Testis (tissue), 2 donors: ENCODE measurements around the gene TMEM178B.
"Not testable (repeated sequence)": the region's sequence is repeated elsewhere in the genome, so short reads cannot be mapped to it uniquely, and the experiment has no call there.

ENCODE experiments used
- CTCF ChIP-seq, 3 experiments: fragments of 450-650 bp in 2 of 3; fragments of 200-600 bp in 1 of 3; sonication (generic) in 1 of 3; IDR thresholded peaks; one replicate each; pipeline ENCODE4 v1.5.1; 2016 to 2019; ENCODE audit warnings: antibody characterized with exemption in 3 of 3, mild to moderate bottlenecking in 2 of 3, moderate library complexity in 1 of 3
- POLR2A ChIP-seq: fragments of 450-650 bp; IDR thresholded peaks from one replicate; pipeline ENCODE4 v1.6.1; 2017; ENCODE audit warnings: antibody characterized with exemption, mild to moderate bottlenecking, moderate library complexity

- not testable (repeated sequence) for TF ChIP-seq CTCF (IDR thresholded peaks at IDR 0.05); POLR2A
Measured at GRCh38 chr7:141169157-141169556, 95.3 kb downstream of the TMEM178B start.
